ENCODE measurements around the gene LIMS1.
A peak's percentile ranks its signal among the peaks of the same experiment; 100 is the strongest.
"Not testable (repeated sequence)": the region's sequence is repeated elsewhere in the genome, so short reads cannot be mapped to it uniquely, and the experiment has no call there.

LIMS1 gene

GRCh38 chr2:108632332-108633160 lies 98.3 kb downstream of the LIMS1 start:
- DNase-seq (ENCODE audit: low read depth, low spot score), result no peak

GRCh38 chr2:108633409-108633808 lies 99.1 kb downstream of the LIMS1 start:
- DNase-seq (ENCODE audit: low read depth, low spot score), result no peak

- DNase-seq (ENCODE audit: low read depth, low spot score), result no peak
Measured at GRCh38 chr2:108634011-108634410, 99.7 kb downstream of the LIMS1 start.

GRCh38 chr2:108634576-108635160 lies 100.4 kb downstream of the LIMS1 start:
- DNase-seq (ENCODE audit: low read depth, low spot score), result no peak

- DNase-seq (ENCODE audit: low read depth, low spot score), result no peak
Measured at GRCh38 chr2:108635630-108636354, 101.5 kb downstream of the LIMS1 start.

- no peak for DNase-seq (ENCODE audit: low read depth, low spot score)
Measured at GRCh38 chr2:108637304-108637669, 103.0 kb downstream of the LIMS1 start.

- DNase-seq (ENCODE audit: low read depth, low spot score), result no peak
Measured at GRCh38 chr2:108640731-108641130, 106.5 kb downstream of the LIMS1 start.

- DNase-seq (ENCODE audit: low read depth, low spot score), result no peak
Measured at GRCh38 chr2:108641756-108642155, 107.5 kb downstream of the LIMS1 start.

- DNase-seq (ENCODE audit: low read depth, low spot score), result no peak
Measured at GRCh38 chr2:108643261-108643849, 109.1 kb downstream of the LIMS1 start.

GRCh38 chr2:108643862-108644261 lies 109.6 kb downstream of the LIMS1 start:
- not testable (repeated sequence) for DNase-seq (ENCODE audit: low read depth, low spot score)

GRCh38 chr2:108644446-108644845 lies 110.2 kb downstream of the LIMS1 start:
- DNase-seq (ENCODE audit: low read depth, low spot score), result not testable (repeated sequence)

- not testable (repeated sequence) for DNase-seq (ENCODE audit: low read depth, low spot score)
Measured at GRCh38 chr2:108648796-108649195, 114.5 kb downstream of the LIMS1 start.

GRCh38 chr2:108650465-108650864 lies 116.2 kb downstream of the LIMS1 start:
- not testable (repeated sequence) for DNase-seq (ENCODE audit: low read depth, low spot score)

GRCh38 chr2:108651468-108651867 lies 117.2 kb downstream of the LIMS1 start:
- not testable (repeated sequence) for DNase-seq (ENCODE audit: low read depth, low spot score)

- DNase-seq (ENCODE audit: low read depth, low spot score), result not testable (repeated sequence)
Measured at GRCh38 chr2:108652187-108652931, 118.1 kb downstream of the LIMS1 start.

- DNase-seq (ENCODE audit: low read depth, low spot score), result not testable (repeated sequence)
Measured at GRCh38 chr2:108653425-108653824, 119.2 kb downstream of the LIMS1 start.

GRCh38 chr2:108653849-108654248 lies 119.6 kb downstream of the LIMS1 start:
- not testable (repeated sequence) for DNase-seq (ENCODE audit: low read depth, low spot score)

GRCh38 chr2:108654521-108655125 lies 120.4 kb downstream of the LIMS1 start:
- peak; percentile 65 for DNase-seq (ENCODE audit: low read depth, low spot score)

GRCh38 chr2:108655270-108655669 lies 121.0 kb downstream of the LIMS1 start:
- not testable (repeated sequence) for DNase-seq (ENCODE audit: low read depth, low spot score)

GRCh38 chr2:108656282-108656681 lies 122.0 kb downstream of the LIMS1 start:
- not testable (repeated sequence) for DNase-seq (ENCODE audit: low read depth, low spot score)

GRCh38 chr2:108657517-108657916 lies 123.2 kb downstream of the LIMS1 start:
- not testable (repeated sequence) for DNase-seq (ENCODE audit: low read depth, low spot score)

All from ELF-1 (cell line).